ENCODE results near the gene WAS. TPM values are rescaled to one million over a fixed set of nuclear protein-coding genes. Genes with fewer than 3 reads are reported as not detected.
"Not testable (repeated sequence)": the region's sequence is repeated elsewhere in the genome, so short reads cannot be mapped to it uniquely, and the experiment has no call there.

WAS gene
- polyA plus RNA-seq (2013, experiment 1 of 2; ENCODE audit: insufficient read length), result 0.78 TPM
- 0.67 TPM for polyA plus RNA-seq (2013, experiment 2 of 2; ENCODE audit: insufficient read length)

DNA sequence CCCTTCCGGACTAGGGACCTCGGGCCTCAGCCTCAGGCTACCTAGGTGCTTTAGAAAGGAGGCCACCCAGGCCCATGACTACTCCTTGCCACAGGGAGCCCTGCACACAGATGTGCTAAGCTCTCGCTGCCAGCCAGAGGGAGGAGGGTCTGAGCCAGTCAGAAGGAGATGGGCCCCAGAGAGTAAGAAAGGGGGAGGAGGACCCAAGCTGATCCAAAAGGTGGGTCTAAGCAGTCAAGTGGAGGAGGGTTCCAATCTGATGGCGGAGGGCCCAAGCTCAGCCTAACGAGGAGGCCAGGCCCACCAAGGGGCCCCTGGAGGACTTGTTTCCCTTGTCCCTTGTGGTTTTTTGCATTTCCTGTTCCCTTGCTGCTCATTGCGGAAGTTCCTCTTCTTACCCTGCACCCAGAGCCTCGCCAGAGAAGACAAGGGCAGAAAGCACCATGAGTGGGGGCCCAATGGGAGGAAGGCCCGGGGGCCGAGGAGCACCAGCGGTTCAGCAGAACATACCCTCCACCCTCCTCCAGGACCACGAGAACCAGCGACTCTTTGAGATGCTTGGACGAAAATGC is at the start of gene WAS:
WAS (plus strand) TSS at position 389 of the 572 bp plus-strand sequence; CDS start at position 444, 55 bp downstream.
- no peak for DNase-seq

DNA sequence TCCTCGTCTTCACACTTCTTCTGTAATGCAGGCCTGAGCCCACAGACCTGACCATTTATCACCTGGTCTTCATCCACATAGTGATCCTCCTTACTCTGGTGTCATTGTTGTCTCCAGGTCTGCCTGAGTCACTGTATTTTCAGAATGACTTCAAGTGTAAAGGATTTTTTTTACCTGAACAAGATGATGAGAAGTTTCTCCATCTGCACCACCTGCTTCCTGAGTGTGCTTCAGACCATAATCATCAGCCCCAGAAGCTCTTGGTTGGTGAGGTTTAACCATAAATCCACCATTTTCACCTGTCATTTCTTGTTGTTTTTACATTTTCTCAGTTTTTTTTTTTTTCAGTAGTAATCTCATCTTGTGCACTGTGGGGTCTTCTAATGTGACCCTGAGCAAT is 47.3 kb upstream of the WAS start:
- no peak for DNase-seq

DNA sequence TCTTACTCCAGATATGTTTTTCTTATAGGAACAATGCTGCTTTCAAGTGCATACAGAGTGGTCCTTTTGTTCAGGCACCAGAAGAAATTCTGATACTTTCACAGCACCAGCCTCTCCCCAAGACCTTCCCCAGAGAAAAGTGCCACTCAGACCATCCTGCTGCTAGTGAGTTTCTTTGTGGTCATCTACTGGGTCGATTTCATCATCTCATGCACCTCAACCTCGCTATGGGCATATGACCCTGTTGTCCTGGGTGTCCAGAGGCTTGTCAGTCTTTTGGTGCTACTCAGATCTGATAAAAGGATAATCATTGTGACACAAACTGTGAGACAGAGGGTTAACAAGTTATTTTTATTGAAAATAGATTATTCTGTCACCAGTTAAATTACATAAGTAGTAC is 46.8 kb upstream of the WAS start:
- DNase-seq, result no peak

DNA sequence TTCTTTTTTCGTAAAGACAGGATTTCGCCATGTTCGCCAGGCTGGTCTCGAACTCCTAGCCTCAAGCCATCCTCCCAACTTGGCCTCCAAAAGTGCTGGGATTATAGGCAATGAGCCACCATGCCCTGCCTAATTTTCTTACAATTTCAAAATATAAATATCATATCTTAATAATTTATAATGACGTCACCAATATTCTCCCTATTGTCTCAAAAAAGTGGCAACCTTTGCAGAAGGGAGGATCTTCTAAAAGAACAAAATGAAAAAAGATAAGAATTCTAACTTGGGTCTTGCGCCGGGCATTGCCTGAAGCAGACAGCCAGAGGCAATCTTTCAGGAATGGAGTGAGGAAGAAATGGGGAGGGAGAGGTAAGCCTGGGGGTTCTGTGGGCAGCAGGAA is 37.9 kb upstream of the WAS start:
- DNase-seq, result no peak

DNA sequence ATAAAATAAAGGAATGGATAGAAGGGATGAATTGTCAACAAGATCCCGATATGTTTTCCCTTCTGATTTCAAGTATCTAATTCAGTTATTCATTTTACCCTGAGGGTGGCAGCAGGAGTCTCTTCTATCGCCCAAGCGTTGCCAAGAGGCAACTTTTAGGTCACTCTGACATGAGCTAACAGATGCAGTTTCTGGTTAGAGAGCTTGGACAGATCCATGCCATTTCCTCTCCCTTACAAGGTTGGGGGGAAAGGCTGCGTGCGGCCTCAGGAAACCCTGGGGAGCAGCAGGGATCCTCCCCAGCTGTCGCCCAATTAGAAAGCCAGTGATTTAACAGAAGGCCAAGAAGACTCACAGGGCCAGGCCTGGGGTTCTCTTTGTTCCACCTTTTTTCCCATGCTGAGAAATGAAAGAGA is 35.3 kb upstream of the WAS start:
- DNase-seq, result peak; percentile 59

DNA sequence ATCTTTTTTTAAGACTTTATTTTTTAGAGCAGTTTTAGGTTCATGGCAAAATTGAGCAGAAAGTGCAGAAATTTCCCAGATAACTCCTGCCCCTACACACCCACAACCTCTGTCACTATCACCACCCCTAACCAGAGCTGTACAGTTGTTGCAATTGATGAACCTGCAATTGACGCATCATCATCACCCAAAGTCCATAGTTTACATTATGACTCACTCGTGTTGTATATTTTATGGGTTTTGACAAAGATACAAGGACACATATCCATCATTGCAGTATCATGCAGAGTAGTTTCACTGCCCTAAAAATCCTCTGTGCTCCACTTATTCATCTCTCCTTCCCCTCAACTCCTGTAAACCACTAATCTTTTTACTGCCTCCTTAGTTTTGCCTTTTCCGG is 34.5 kb upstream of the WAS start:
- no peak for DNase-seq

DNA sequence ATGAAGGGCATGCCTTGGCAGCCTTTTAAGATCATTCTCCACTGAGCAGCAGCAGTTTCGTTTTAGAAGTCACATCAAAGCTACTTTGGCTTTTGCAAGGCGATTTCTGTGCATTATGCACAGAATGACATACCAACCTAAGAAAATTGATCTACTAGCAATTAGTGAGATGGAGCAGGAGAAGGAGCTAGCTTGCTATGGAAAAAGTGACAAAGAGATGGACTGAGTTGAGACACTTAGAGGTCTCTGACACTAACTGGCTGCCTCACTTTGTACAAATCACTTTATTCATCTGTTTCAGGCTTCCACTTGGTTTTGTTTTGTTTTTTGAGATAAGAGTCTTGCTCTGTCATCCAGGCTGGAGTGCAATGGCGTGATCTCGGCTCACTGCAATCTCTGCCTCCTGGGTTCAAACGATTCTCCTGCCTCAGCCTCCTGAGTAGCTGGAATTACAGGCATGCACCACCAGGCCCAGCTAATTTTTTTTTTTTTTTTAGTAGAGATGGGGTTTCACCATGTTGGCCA is 31.5 kb upstream of the WAS start:
- DNase-seq, result not testable (repeated sequence)

DNA sequence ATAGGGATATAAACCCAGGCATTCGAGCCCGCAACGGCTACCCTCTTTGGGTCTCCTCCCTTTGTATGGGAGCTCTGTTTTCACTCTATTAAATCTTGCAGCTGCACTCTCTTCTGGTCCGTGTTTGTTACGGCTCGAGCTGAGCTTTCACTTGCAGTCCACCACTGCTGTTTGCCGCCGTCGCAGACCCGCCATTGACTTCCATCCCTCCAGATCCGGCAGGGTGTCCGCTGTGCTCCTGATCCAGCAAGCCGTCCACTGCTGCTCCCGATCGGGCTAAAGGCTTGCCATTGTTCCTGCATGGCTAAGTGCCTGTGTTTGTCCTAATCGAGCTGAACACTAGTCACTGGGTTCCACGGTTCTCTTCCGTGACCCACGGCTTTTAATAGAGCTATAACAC is 28.9 kb upstream of the WAS start:
- DNase-seq, result not testable (repeated sequence)

DNA sequence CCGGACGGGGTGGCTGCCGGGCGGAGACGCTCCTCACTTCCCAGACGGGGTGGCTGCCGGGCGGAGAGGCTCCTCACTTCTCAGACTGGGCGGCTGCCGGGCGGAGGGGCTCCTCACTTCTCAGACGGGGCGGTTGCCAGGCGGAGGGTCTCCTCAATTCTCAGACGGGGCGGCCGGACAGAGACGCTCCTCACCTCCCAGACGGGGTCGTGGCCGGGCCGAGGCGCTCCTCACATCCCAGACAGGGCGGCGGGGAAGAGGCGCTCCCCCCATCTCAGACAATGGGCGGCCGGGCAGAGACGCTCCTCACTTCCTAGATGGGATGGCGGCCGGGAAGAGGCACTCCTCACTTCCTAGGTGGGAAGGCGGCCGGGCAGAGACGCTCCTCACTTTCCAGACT is 23.9 kb upstream of the WAS start:
- not testable (repeated sequence) for DNase-seq

DNA sequence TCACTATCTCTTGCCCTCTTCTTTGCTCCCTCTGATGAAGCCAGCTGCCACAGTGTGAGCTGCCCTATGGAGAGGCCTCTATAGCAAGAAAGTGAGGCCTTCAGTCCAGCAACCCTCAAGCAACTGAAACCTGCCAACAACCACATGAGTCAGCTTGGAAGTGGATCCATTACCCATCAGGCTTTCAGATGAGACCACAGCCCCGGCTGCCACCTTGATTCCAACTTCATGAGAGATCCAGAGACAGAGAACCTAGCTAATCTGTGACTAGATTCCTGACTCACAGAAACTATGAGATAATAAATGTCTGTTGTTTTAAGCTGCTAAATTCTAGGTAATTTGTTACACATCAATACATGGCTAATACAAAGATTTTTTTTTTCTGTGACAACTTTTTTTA is 20.4 kb upstream of the WAS start:
- no peak for DNase-seq

DNA sequence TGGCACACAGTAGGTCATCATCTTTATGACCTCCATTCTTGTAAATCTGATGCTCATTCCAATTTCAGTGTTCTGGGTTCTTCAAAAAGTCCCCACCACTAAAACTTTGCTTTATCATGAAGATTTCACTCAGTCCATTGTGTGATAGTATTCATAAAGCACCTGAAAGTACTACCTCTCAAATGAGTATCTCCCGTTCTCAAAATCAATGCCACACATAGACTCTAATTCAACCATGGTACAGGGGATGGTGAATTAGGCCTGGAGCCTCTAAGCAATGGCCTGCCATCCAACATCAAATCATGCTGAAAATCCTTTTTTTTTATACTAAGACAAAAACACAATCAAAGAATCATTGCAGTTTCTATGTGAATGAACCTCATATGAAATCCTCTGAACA is 19.4 kb upstream of the WAS start:
- DNase-seq, result no peak

DNA sequence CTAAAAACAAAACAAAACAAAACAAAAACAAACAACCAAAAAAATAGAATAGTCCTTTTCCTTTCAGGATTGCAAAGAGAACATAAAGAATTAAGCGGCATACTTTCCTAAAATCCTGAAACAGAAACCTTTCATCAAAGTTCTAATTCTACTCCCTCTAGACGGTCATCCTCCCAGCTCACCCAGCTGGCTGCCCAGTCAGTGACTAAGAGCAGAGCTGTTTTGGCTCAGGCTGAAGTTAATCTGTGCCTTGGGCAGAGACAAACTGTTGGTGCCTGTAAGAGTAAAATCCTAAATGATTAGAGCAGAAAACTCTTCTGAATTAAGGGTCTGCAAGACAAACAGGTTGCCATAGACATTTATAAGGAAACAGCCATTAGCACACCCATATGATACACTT is 17.6 kb upstream of the WAS start:
- no peak for DNase-seq

DNA sequence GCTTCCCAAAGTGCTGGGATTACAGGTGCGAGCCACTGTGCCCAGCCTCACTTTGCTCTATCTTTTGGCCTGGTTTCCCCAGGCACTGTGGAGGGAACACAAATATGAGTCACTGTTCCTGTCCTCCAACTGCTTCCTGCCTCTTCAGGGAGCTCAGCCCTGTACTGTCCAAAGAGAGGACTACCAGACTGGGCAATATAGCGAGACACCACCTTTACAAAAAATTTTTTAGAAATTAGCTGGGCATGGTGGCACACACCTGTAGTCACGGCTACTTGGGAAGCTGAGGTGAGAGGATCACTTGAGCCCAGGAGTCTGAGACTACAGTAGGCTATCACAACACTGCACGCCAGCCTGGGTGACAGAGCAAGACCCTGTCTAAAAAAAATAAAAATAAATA is 16.9 kb upstream of the WAS start:
- no peak for DNase-seq

DNA sequence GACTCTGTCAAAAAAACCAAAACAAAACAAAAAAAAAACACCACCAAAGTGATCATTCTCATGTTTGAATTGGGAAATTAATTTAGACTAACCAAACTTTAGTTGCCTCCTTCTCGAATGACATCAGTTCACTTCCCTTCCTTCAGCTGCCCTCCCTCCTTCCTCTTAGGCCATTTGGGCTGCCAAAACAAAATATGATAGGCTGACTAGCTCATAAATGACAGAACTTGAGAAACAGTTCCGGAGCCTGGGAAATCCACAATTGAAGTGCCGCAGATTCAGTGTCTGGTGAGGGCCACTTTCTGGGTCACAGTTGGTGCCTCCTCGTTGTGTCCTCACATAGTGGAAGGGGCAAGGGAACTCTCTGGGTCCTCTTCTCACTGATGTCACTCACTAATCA is 16.1 kb upstream of the WAS start:
- DNase-seq, result no peak

DNA sequence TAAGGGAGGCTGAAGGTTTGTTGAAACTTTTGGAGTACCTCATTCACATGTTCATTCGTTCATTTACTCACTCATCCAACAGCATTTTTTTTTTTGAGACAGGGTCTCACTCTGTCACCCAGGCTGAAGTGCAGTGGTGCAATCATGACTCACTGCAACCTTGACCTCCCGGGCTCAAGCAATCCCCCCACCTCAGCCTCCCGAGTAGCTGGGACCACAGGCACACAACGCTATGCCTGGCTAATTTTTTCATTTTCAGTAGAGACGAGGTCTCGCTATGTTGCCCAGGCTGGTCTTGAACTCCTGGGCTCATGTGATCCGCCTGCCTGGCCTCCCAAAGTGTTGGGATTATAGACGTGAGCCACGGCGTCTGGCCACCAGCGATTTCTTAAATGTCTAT is 15.4 kb upstream of the WAS start:
- not testable (repeated sequence) for DNase-seq

DNA sequence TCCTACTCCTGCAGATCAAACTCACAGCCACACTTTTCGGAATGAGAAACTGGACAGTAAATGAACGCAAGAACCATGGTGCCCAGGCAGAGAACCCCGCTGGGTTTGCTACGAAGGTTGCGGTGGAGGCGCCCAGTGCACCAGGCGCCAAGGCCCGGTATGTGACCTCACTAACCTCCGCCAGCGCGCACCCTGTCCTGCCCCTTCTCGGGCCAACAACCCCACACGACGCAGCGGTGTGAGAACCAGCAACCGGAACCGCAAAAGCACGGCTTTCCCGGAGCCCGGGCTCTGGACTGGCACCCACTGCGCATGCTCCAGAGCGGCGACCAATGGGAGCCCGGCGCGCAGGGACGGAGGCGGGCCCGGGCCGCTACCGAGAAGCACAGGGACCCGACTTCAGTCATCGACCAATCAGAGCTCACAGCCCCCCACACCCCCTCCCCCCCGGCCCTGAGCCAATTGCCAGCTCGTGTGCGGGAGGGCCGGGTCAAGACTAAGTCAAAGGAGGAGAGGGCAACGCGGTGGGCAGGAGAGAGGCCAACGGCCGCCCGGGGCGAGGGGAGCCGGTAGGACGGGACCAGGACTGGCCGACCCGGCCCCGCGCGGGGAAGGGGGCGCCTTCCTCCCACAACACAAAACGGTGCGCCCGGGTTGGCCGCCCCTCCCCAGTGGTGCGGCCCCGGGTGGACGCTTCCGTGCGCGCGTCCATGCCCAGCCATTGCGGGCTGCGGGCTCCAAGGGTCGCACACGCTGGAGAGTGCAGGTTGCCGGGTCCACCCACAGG is 7.3 kb upstream of the WAS start:
- DNase-seq, result peak; percentile 88

DNA sequence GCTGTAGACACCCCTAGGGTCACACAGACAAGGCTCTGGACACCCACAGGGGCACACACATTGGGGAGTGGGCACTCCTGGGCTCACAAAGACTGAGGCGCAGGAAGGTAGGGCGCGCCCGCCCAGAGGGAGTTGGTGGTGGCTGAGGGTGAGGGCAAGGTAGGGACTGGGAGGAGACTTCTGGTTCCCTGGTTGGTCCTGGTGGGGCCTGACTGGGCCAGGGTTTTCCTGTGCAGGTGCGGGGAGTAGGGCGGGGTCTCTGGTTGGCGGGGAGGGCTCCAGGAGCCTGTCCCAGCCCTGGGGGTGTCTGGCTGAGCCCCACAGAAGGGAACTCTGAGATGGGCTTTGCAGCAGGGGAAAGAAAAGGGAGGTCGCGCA is 6.7 kb upstream of the WAS start:
- no peak for DNase-seq

DNA sequence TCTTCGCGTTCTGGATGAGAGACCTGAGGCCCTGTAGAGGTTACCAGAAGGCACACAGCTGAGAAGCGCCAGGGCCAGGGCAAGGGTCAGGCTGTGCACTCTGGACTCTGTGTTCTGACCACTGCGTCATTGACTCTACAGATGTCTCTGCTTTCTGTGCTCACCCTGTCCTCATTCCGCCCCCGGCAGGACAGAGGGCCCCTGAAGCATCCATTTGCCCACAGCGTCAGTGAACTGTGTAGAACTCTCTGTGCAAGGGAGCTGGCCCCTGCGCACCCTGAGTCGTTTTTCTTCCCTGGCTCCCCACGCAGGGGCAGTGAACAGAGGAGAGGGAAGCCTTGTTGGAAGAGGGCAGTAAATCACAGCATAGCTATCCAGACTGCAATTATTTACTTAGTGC is 6.1 kb upstream of the WAS start:
- DNase-seq, result no peak

DNA sequence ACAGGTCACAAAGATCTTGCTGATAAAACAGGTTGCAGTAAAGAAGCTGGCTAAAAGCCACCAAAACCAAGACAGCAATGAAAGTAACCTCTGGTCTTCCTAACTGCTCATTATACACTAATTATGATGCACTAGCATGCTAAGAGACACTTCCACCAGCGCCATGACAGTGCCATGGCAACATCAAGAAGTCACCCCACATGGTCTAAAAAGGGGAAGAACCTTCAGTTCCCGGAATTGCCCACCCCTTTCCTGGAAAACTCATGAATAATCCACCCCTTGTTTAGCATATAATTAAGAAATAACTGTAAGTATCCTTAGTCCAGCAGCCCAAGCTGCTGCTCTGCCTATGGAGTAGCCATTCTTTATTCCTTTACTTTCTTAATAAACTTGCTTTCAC is 3.1 kb upstream of the WAS start:
- not testable (repeated sequence) for DNase-seq

DNA sequence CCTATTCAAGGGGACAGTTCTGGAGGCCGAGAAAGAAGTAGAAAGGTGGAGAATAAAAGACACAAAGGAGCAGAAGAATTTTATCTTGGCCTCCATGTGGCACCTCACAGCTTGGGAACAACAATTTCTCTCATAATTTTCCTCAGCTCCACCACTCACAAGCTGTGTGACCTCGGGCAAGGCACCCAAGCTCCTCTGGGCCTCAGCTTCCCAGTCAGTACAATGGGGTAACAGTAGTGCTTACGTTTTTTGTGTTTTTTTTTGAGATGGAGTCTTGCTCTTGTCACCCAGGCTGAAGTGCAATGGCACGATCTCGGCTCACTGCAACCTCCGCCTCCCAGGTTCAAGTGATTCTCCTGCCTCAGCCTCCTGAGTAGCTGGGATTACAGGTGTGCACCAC is 2.7 kb upstream of the WAS start:
- DNase-seq, result not testable (repeated sequence)

DNA sequence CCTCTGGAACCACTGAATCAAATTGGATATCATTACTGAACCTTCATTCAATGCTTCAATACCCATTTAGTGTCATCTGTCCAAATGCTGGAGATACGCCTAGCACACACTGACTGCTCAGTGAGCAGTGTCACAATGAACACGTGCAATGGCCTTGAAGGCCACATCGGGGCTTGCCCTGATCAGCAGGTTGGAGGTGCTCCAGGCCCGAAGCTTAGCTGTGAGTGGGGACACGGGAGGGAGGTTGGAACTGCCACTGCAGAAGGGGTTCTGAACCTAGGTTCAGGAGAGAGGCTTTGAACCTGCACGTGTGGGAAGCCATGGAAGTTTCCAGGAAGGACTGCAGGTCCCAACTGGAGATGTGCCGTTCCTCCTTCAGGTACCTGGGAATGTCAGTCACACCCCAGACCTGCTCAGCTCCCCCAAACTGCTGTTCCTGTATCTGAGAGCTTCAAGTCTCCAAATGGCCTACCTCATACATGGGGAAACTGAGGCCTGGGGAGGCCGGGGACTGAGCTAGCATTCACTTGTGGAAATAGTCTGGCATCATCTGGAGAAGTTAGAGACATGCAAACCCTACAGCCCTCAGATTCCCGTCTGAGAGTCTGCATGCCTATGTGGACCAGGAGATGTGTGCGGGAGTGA is 1.9 kb upstream of the WAS start:
- no peak for DNase-seq

DNA sequence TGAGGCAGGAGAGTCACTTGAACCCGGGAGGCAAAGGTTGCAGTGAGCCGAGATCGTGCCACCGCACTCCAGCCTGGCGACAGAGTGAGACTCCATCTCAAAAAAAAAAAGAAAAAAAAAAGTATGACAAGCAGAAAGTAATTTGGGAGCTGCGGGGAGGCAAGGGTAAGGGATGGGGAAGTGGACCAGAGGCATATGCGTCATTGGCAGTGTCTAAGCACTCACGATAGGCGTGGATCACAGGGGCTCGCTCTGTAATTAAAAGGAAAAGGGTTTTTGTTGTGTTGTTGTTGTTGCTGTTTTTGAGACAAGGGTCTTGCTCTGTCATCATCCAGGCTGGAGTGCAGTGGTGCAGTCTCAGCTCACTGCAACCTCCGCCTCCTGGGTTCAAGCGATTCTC is 804 bp upstream of the WAS start:
- not testable (repeated sequence) for DNase-seq

DNA sequence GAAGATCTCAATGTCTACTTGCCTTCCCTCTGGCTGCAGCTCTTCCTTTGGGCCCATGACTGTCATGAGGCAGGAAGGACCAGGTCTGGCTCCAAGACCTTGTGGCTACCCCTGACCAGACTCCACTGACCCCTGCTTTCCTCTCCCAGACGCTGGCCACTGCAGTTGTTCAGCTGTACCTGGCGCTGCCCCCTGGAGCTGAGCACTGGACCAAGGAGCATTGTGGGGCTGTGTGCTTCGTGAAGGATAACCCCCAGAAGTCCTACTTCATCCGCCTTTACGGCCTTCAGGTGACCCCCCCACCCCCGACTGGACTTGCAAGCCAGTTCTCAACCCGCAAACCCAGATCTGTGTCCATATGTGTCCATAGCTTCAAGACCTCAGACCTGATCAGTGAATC is 535 bp downstream of the WAS start:
- DNase-seq, result no peak

DNA sequence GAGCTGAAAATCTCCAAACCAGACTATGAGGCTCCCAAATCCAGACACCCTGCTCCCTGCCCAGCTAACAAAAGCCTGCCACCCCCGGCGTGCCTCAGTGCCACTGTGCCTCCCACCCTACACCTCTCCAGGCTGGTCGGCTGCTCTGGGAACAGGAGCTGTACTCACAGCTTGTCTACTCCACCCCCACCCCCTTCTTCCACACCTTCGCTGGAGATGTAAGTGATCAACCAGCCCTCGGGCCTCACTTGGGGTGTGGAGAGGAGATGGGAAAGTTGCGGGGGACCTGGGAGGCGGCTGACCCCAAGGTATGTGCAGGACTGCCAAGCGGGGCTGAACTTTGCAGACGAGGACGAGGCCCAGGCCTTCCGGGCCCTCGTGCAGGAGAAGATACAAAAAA is 1.8 kb downstream of the WAS start:
- no peak for DNase-seq
